Upper lobe of right lung (tissue), 1 donor: ENCODE measurements around the gene FEZ2. TPM values are rescaled to one million over a fixed set of nuclear protein-coding genes. Genes with fewer than 3 reads are reported as not detected.

Experiments
- ATAC-seq: fragments of 200-7000 bp; cut with Tn5 transposase; one replicate; pipeline ENCODE4 v1.9.1; 2020; ENCODE audit warnings: mild to moderate bottlenecking, moderate library complexity
- DNase-seq: peaks from one replicate; pipeline ENCODE4 v3.0.0-alpha.2; 2020
- H3K27ac ChIP-seq: fragments of 200-600 bp; one replicate; pipeline ENCODE4 v1.8.0; 2022
- H3K27me3 ChIP-seq: fragments of 200-600 bp; one replicate; pipeline ENCODE4 v1.8.0; 2022; ENCODE audit warnings: mild to moderate bottlenecking
- H3K36me3 ChIP-seq: fragments of 200-600 bp; one replicate; pipeline ENCODE4 v1.8.0; 2022
- H3K4me1 ChIP-seq: fragments of 200-600 bp; one replicate; pipeline ENCODE4 v1.8.0; 2022
- H3K4me3 ChIP-seq: fragments of 200-600 bp; one replicate; pipeline ENCODE4 v1.8.0; 2022; ENCODE audit warnings: mild to moderate bottlenecking
- H3K9me3 ChIP-seq: fragments of 200-600 bp; one replicate; pipeline ENCODE4 v1.8.0; 2022
- intact Hi-C: fragments of 100-400 bp; cut with DNase I; formaldehyde crosslinking; loops from one replicate; pipeline ENCODE4 v1.11.0; 2022
- total RNA-seq: library from RNA; stranded (reverse); fragmentation: NEBNext Ultra II Directional; extraction: Animal tissue kit (Norgen Biotek cat#: 25700); gene quantifications from one replicate; pipeline ENCODE4 v1.2.1, GENCODE V29; 2021
- TF ChIP-seq, protein P1 (sequence below): fragments of 200-600 bp; IDR thresholded peaks from one replicate; pipeline ENCODE4 v1.8.0; 2022; ENCODE audit warnings: antibody characterized with exemption
- donor health status: DM: no; HTN: yes; CAD: no; lungs with severe emphysema.

FEZ2 gene
- total RNA-seq, 1 donor from 2014 or later: 47.1 TPM

DNA sequence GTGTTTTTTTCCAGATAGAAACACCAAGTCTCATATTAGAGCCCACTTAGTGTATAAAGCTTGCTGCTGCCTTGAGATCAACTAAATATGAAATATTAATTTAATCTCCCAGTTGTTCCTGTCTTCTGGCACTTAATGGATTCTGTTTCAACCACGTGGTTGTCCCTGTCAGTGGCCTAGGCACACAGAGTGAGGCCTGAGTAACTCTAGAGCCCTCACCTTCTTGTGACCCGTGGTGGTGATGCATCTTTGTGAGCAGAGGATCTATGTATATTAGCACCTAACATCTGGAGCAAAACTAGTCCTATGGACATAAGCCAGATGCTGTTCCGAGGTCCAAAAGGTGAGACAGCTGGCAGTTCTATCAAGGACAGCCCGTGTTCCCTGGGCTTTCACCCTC is 74.8 kb downstream of the FEZ2 start:
- peaks cover 78% of the 10 kb centered on the region for H3K36me3 ChIP-seq
- no peaks in the 10 kb centered on the region for H3K9me3 ChIP-seq
- no peak overlapping the region for H3K4me3 ChIP-seq
- TF ChIP-seq, protein P1, sequence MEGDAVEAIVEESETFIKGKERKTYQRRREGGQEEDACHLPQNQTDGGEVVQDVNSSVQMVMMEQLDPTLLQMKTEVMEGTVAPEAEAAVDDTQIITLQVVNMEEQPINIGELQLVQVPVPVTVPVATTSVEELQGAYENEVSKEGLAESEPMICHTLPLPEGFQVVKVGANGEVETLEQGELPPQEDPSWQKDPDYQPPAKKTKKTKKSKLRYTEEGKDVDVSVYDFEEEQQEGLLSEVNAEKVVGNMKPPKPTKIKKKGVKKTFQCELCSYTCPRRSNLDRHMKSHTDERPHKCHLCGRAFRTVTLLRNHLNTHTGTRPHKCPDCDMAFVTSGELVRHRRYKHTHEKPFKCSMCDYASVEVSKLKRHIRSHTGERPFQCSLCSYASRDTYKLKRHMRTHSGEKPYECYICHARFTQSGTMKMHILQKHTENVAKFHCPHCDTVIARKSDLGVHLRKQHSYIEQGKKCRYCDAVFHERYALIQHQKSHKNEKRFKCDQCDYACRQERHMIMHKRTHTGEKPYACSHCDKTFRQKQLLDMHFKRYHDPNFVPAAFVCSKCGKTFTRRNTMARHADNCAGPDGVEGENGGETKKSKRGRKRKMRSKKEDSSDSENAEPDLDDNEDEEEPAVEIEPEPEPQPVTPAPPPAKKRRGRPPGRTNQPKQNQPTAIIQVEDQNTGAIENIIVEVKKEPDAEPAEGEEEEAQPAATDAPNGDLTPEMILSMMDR: no peak
- intact Hi-C loops: no loop called here
- no peak for ATAC-seq
- DNase-seq: no peak
- H3K27ac ChIP-seq: no peak overlapping the region
- no peaks in the 10 kb centered on the region for H3K27me3 ChIP-seq
- H3K4me1 ChIP-seq: no peaks in the 10 kb centered on the region

DNA sequence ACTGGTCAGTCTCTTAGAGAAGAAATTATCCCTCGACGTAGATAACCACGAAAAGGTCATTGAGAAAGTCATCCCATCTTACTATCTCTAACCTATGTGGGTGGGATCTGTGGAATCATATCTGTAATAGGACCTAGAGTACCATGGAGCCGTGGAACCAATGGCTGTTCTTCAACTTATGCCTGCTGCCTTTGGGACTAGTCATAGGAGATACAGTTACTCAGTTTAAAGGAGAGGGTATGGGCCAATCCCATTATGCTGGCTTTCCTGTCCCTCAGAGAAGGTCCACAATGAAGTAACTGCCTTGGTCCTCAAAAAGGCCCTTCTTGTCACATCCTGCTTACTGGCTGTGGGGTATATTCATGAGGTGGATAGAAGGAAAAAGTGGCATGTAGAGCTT is 77.5 kb downstream of the FEZ2 start:
- no peak for DNase-seq
- no peaks in the 10 kb centered on the region for H3K9me3 ChIP-seq
- no peak for ATAC-seq
- no peak overlapping the region for H3K27ac ChIP-seq
- peaks cover 87% of the 10 kb centered on the region for H3K36me3 ChIP-seq
- intact Hi-C loops: no loop called here
- no peaks in the 10 kb centered on the region for H3K4me1 ChIP-seq
- H3K4me3 ChIP-seq: no peak overlapping the region
- H3K27me3 ChIP-seq: no peaks in the 10 kb centered on the region
- TF ChIP-seq, protein P1: no peak

DNA sequence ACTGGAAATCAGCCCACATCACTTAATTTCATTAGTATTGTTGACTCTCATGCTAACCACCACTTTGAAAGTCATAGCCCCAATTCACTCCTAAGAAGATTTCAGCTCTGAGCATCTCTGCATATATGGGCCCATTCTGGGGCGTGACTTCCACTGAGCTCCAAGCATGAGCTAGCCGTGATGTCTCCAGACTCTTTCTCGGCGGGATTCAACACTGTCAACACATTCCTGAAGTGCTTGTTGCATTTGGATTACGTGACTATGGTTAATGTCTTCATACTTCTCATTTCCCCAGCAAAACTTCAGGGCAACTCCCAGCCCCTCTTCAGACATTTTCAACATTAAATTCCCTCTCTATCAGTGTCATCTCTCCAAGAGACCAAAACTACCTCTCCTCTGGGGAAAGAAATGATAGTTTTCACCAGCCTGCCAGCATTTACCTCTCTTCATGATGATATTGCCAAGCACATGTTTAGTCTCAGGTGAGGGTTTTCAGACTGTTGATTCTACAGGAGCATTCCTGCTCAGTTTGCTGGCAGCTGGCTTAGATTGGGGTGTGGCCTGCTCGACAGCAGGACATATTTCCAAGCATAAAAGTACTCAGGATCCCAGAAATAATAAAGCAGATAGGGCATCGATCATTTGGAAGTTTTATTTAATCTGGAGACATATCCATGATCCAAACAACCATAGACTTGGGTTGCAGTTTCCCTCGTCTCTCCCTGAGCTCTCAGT is 81.7 kb downstream of the FEZ2 start:
- intact Hi-C loops: no loop called here
- ATAC-seq (no peak), DNase-seq (no peak)
- no peaks in the 10 kb centered on the region for H3K9me3 ChIP-seq
- no peak overlapping the region for H3K27ac ChIP-seq
- H3K36me3 ChIP-seq: peaks cover 93% of the 10 kb centered on the region
- no peaks in the 10 kb centered on the region for H3K27me3 ChIP-seq
- TF ChIP-seq, protein P1: no peak
- no peak overlapping the region for H3K4me3 ChIP-seq
- H3K4me1 ChIP-seq: no peaks in the 10 kb centered on the region

DNA sequence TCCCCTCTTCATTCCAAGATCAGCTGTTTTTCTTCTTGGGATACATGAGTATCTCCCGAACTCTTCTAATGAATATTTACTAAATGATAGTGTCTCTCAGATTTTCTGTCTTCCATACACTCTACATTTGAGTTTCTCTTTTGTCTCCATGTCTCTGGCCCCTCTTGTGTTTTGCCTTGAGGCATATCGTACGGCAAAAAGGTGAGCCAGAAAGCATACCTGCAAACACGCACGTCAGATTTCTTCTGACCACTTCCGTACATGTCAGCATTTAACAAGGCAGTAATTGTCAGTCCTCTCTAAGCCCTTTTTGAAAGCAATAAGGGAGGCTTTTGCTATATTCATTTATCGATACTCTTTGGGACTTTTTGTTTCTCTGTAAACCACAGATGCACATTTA is 82.4 kb downstream of the FEZ2 start:
- Histone ChIP-seq H3K27ac (no peak overlapping the region), H3K4me1 (no peaks in the 10 kb centered on the region), H3K36me3 (peaks cover 94% of the 10 kb centered on the region), H3K27me3 (no peaks in the 10 kb centered on the region), H3K4me3 (no peak overlapping the region), H3K9me3 (no peaks in the 10 kb centered on the region)
- ATAC-seq: no peak
- intact Hi-C loops: no loop called here
- TF ChIP-seq, protein P1: no peak
- DNase-seq: no peak

DNA sequence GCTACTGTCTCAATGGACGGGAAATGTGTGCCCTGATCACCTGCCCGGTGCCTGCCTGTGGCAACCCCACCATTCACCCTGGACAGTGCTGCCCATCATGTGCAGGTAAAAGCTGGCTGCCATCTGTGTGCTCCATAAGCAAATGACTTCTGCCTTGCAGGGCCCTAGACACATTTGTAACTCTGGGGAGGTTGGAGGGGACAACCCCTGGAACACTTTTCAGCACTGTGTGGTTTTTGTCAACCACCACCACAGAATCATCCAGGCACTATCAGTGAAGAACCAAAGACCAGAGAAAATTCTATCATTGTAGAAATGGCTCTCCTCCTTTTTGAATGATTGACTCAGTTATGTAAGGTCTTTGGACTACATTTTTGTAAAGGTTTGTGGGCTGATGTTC is 84.3 kb downstream of the FEZ2 start:
- Histone ChIP-seq H3K9me3 (no peaks in the 10 kb centered on the region), H3K4me1 (no peaks in the 10 kb centered on the region), H3K27me3 (no peaks in the 10 kb centered on the region), H3K27ac (no peak overlapping the region), H3K36me3 (peaks cover 89% of the 10 kb centered on the region), H3K4me3 (no peak overlapping the region)
- DNase-seq: no peak
- TF ChIP-seq, protein P1: no peak
- no peak for ATAC-seq
- intact Hi-C loops: no loop called here

DNA sequence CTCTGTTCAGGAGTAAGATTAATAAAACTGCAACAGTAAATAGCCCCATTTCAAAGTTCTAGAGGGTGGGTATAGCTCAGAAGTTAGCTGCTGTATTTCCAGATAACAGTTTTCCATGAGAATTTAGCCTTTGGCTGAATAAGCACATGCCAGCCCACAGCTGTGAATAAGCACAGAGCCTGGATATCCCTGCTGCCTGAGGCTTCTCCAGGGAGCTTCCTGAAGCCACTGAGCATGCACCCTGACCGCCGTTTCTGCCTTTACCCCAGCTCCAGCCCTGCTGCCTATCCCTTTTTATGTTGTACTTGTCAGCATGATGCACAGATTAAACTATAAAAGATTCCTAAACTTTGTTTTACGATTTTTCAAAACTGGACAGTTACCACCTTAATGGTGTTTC is 85.3 kb downstream of the FEZ2 start:
- DNase-seq (no peak), ATAC-seq (no peak)
- H3K36me3 ChIP-seq: peaks cover 82% of the 10 kb centered on the region
- no peaks in the 10 kb centered on the region for H3K4me1 ChIP-seq
- no peak overlapping the region for H3K27ac ChIP-seq
- intact Hi-C loops: no loop called here
- H3K9me3 ChIP-seq: no peaks in the 10 kb centered on the region
- TF ChIP-seq, protein P1: no peak
- H3K27me3 ChIP-seq: no peaks in the 10 kb centered on the region
- H3K4me3 ChIP-seq: no peak overlapping the region
